ENCODE results near the gene PJA2.
A peak's percentile ranks its signal among the peaks of the same experiment; 100 is the strongest.

Gene PJA2, protein sequence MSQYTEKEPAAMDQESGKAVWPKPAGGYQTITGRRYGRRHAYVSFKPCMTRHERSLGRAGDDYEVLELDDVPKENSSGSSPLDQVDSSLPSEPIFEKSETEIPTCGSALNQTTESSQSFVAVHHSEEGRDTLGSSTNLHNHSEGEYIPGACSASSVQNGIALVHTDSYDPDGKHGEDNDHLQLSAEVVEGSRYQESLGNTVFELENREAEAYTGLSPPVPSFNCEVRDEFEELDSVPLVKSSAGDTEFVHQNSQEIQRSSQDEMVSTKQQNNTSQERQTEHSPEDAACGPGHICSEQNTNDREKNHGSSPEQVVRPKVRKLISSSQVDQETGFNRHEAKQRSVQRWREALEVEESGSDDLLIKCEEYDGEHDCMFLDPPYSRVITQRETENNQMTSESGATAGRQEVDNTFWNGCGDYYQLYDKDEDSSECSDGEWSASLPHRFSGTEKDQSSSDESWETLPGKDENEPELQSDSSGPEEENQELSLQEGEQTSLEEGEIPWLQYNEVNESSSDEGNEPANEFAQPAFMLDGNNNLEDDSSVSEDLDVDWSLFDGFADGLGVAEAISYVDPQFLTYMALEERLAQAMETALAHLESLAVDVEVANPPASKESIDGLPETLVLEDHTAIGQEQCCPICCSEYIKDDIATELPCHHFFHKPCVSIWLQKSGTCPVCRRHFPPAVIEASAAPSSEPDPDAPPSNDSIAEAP

GRCh38 chr5:109409844-109410388 is at the start of gene PJA2:
TSS of gene PJA2 (minus strand) at chr5:109409974. CDS start at chr5:109383433, 26,541 bp downstream.
- Histone ChIP-seq H4K20me1 (peaks cover 0 to 41% (median 13%) of the 10 kb centered on the region in 11 experiments; a peak in 10 of 22 replicates), H3K27ac (peak within 1 kb of the TSS; percentile 94 to 99 (median 97)), H3K9ac (peak within 1 kb of the TSS; percentile 92 to 99 (median 96)), H3K9me3 (replicated peaks in 1 of 11) (peaks cover 5 to 24% (median 18%) of the 10 kb centered on the region in 11 experiments; a peak in 20 of 22 replicates), H3K36me3 (peaks cover 0 to 15% (median 5%) of the 10 kb centered on the region in 11 experiments; a peak in 11 of 22 replicates), H3K27me3 (no peaks in the 10 kb centered on the region), H3K4me2 (peak within 1 kb of the TSS; percentile 78 to 96 (median 89)), H3K4me1 (peaks cover 20 to 59% (median 45%) of the 10 kb centered on the region in 10 experiments), H3K4me3 (peak within 1 kb of the TSS; percentile 76 to 97 (median 88))
- TF ChIP-seq Cebpa-rat (IDR thresholded peaks at IDR 0.05): no peak

GRCh38 chr5:109455598-109456096 is 45.9 kb upstream of the PJA2 start:
- Histone ChIP-seq H3K4me3 (no peak overlapping the region), H3K36me3 (no peaks in the 10 kb centered on the region), H3K27me3 (no peaks in the 10 kb centered on the region), H3K4me2 (no peak overlapping the region), H3K4me1 (no peaks in the 10 kb centered on the region), H3K9me3 (replicated peaks in 1 of 11) (peaks cover 0 to 11% (median 0%) of the 10 kb centered on the region in 11 experiments; a peak in 4 of 22 replicates), H4K20me1 (no peaks in the 10 kb centered on the region), H3K9ac (no peak overlapping the region), H3K27ac (no peak overlapping the region)
- no peak for TF ChIP-seq Cebpa-rat (IDR thresholded peaks at IDR 0.05)

GRCh38 chr5:109454731-109455505 is 45.1 kb upstream of the PJA2 start:
- no peak overlapping the region for H3K27ac ChIP-seq
- H3K36me3 ChIP-seq: no peaks in the 10 kb centered on the region
- H3K9ac ChIP-seq: no peak overlapping the region
- TF ChIP-seq Cebpa-rat (IDR thresholded peaks at IDR 0.05): no peak
- H3K27me3 ChIP-seq: no peaks in the 10 kb centered on the region
- H4K20me1 ChIP-seq: no peaks in the 10 kb centered on the region
- no peaks in the 10 kb centered on the region for H3K4me1 ChIP-seq
- no peak overlapping the region for H3K4me3 ChIP-seq
- H3K4me2 ChIP-seq: no peak overlapping the region
- H3K9me3 ChIP-seq (replicated peaks in 1 of 11): peaks cover 0 to 11% (median 0%) of the 10 kb centered on the region in 11 experiments; a peak in 4 of 22 replicates

DNA sequence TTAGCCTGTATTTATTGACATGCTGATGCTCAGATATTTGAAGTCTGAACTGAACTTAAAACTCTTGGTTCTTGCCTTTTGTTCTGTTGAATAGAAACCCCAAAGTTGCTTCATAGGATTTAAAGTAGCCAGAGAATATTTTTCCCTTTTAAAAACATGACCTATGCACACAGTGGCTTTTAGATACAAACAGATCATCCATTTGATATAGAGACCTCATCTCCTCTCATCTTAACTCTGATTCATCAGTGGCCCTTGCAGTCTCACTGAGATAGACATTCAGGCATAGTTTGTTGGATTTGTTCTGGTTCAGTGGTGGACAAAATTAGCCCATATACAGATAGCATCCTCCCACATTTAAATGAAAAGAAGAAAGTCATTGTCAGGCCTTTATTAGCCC is 43.5 kb upstream of the PJA2 start:
- no peak overlapping the region for H3K4me3 ChIP-seq
- H3K27ac ChIP-seq: no peak overlapping the region

DNA sequence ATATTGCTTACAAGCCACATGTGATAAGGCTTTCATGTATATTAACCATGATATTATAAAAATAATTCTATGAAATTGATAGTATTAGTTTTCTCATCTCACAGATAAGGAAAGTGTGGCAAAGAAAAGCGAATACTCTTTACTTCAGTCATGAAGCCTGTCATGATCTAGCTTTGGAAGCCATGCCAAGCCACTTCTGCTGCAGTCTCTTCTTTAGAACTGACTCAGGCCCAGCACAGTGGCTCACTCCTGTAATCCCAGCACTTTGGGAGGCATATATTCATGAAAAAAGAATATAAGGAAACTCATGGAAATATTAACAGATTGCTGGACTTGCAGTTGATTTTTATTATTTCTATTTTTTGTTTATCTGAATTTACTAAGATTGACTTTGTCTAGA is 42.9 kb upstream of the PJA2 start:
- H3K9me3 ChIP-seq (replicated peaks in 1 of 11): peaks cover 0 to 6% (median 0%) of the 10 kb centered on the region in 11 experiments; a peak in 4 of 22 replicates
- H3K4me1 ChIP-seq: no peaks in the 10 kb centered on the region
- H3K4me3 ChIP-seq: no peak overlapping the region
- H3K27ac ChIP-seq: no peak overlapping the region
- no peak for TF ChIP-seq Cebpa-rat (IDR thresholded peaks at IDR 0.05)
- H3K9ac ChIP-seq: no peak overlapping the region
- no peak overlapping the region for H3K4me2 ChIP-seq
- no peaks in the 10 kb centered on the region for H3K36me3 ChIP-seq
- H4K20me1 ChIP-seq: no peaks in the 10 kb centered on the region
- H3K27me3 ChIP-seq: no peaks in the 10 kb centered on the region

More for the DNA sequence above, 43.5 kb upstream of the PJA2 start:
- no peaks in the 10 kb centered on the region for H3K36me3 ChIP-seq
- H3K4me2 ChIP-seq: no peak overlapping the region
- no peaks in the 10 kb centered on the region for H3K4me1 ChIP-seq
- no peaks in the 10 kb centered on the region for H4K20me1 ChIP-seq
- no peak for TF ChIP-seq Cebpa-rat (IDR thresholded peaks at IDR 0.05)
- peaks cover 0 to 11% (median 0%) of the 10 kb centered on the region in 11 experiments; a peak in 4 of 22 replicates for H3K9me3 ChIP-seq (replicated peaks in 1 of 11)
- H3K27me3 ChIP-seq: no peaks in the 10 kb centered on the region
- no peak overlapping the region for H3K9ac ChIP-seq

GRCh38 chr5:109451146-109451545 is 41.4 kb upstream of the PJA2 start:
- no peak for TF ChIP-seq Cebpa-rat (IDR thresholded peaks at IDR 0.05)
- H3K27ac ChIP-seq: no peak overlapping the region
- H3K27me3 ChIP-seq: no peaks in the 10 kb centered on the region
- no peaks in the 10 kb centered on the region for H3K9me3 ChIP-seq (replicated peaks in 1 of 11)
- H4K20me1 ChIP-seq: no peaks in the 10 kb centered on the region
- no peak overlapping the region for H3K9ac ChIP-seq
- no peak overlapping the region for H3K4me3 ChIP-seq
- no peak overlapping the region for H3K4me2 ChIP-seq
- no peaks in the 10 kb centered on the region for H3K4me1 ChIP-seq
- no peaks in the 10 kb centered on the region for H3K36me3 ChIP-seq

DNA sequence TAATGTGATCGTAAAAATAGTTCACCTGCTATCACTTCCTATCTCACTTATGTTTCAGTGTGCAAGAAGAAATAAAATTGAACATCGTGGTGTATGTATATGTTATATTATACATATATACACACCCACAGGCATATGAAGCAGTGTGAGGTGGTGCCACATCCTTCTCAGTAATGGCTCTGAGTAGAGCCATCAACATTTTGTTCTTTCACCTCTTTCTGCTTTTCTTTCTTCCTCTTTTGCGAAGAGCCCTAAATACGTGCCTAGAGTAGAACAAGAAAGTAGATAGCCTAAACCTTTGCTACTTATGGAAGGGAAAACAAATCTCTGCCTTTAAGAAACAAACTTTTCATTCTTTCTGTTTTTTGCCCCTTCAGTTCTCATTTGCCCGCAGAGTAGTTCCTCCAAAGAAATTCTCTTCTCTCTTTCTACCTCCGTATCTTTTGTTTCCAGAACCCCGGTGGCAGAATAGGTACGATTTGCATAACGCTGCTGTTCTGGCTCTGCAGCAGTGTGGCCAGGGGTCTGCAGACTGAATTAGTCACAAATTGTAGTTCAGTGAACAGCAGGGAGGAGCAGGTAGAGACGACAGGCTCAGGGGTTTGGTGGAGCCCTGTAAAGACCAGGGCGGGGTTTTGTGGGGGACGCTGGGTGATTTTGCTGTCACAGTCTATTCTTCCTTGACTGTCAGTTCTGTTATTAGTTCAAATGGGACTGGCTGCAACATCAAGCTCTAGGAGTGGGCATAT is 40.5 kb upstream of the PJA2 start:
- Histone ChIP-seq H3K27me3 (no peaks in the 10 kb centered on the region), H3K27ac (no peak overlapping the region), H3K4me2 (no peak overlapping the region), H3K4me3 (no peak overlapping the region), H3K4me1 (no peaks in the 10 kb centered on the region), H3K9ac (no peak overlapping the region), H3K9me3 (replicated peaks in 1 of 11) (no peaks in the 10 kb centered on the region), H3K36me3 (no peaks in the 10 kb centered on the region), H4K20me1 (no peaks in the 10 kb centered on the region)
- no peak for TF ChIP-seq Cebpa-rat (IDR thresholded peaks at IDR 0.05)

DNA sequence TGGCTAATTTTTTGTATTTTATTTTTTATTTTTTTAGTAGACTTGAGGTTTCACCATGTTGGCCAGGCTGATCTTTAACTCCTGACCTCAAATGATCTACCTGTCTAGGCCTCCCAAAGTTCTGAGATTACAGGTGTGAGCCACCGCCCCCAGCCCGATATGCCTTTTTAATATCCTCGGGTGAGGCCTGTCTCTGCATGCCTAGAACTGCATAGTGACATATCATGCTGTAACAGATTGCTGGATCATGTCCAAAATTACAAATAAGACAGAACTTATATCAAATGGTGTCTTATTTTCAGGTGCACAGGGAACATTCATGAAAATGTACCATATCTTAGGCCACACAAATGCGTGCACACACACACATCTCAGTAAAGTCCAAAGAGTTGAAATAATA is 39.1 kb upstream of the PJA2 start:
- H3K9ac ChIP-seq: no peak overlapping the region
- no peaks in the 10 kb centered on the region for H4K20me1 ChIP-seq
- no peak for TF ChIP-seq Cebpa-rat (IDR thresholded peaks at IDR 0.05)
- H3K27ac ChIP-seq: no peak overlapping the region
- H3K4me3 ChIP-seq: no peak overlapping the region
- no peaks in the 10 kb centered on the region for H3K9me3 ChIP-seq (replicated peaks in 1 of 11)
- H3K4me1 ChIP-seq: no peaks in the 10 kb centered on the region
- H3K4me2 ChIP-seq: no peak overlapping the region
- H3K36me3 ChIP-seq: no peaks in the 10 kb centered on the region
- H3K27me3 ChIP-seq: no peaks in the 10 kb centered on the region

Measured in BLaER1 treated with 17β-estradiol and CSF1 and Interleukin-3, amounts not matched to agents 10 nM and 100 nM (cell line).